PC-3 (cell line): ENCODE measurements around the gene SAPCD2. TPM values are rescaled to one million over a fixed set of nuclear protein-coding genes. Genes with fewer than 3 reads are reported as not detected.

Experiments used
- ATAC-seq: fragments of 200-7000 bp; cut with Tn5 transposase; 2 replicates; pipeline ENCODE4 v1.9.1; 2020; ENCODE audit warnings: mild to moderate bottlenecking, moderate library complexity
- BruUV-seq: library from RNA; stranded (reverse); fragments of 400-500 nt; replicated peaks from 2 replicates; lab custom pipeline; 2021; lab: Mats Ljungman, UMichigan
- CTCF ChIA-PET: fragments of 300-600 bp; sonication (Branson Sonifier 250); formaldehyde crosslinking; loops from one replicate; lab custom pipeline; 2022; ENCODE audit warnings: antibody characterized with exemption; lab: Charles Lee
- POLR2A ChIA-PET: fragments of 300-600 bp; sonication (Branson Sonifier 250); formaldehyde crosslinking; loops from one replicate; lab custom pipeline; 2022; ENCODE audit warnings: antibody characterized with exemption; ENCODE audit not compliant: unreplicated experiment; lab: Charles Lee
- DNase-seq: peaks from one replicate; pipeline ENCODE4 v3.0.0-alpha.2; 2015
- H2AFZ ChIP-seq: fragments of 300-600 bp; sonication (generic); 2 replicates; pipeline ENCODE4 v1.6.0; 2016; ENCODE audit warnings: antibody characterized with exemption, low read length
- H3F3A ChIP-seq: fragments of 300-600 bp; sonication (generic); one replicate; pipeline ENCODE4 v1.6.0; 2017; ENCODE audit warnings: antibody characterized with exemption, low read length, control low read depth, mild to moderate bottlenecking; ENCODE audit not compliant: unreplicated experiment
- H3K27ac ChIP-seq: fragments of 300-600 bp; sonication (generic); 2 replicates; pipeline ENCODE4 v1.5.1; 2016; ENCODE audit warnings: mild to moderate bottlenecking, low read length
- H3K27me3 ChIP-seq: fragments of 300-600 bp; sonication (generic); 2 replicates; pipeline ENCODE4 v1.6.1; 2016; ENCODE audit warnings: low read length, mixed read lengths
- H3K36me3 ChIP-seq: fragments of 300-600 bp; sonication (generic); 2 replicates; pipeline ENCODE4 v1.6.1; 2016; ENCODE audit warnings: low read depth, mixed run types, low read length, mixed read lengths
- H3K4me1 ChIP-seq: fragments of 300-600 bp; sonication (generic); 2 replicates; pipeline ENCODE4 v1.5.1; 2016; ENCODE audit warnings: low read length; ENCODE audit not compliant: insufficient read depth
- H3K4me2 ChIP-seq: fragments of 300-600 bp; sonication (generic); 2 replicates; pipeline ENCODE4 v1.6.0; 2016; ENCODE audit warnings: low read length
- H3K4me3 ChIP-seq: fragments of 300-600 bp; sonication (generic); 2 replicates; pipeline ENCODE4 v1.5.1; 2016; ENCODE audit warnings: mild to moderate bottlenecking, low read length, mixed read lengths
- H3K79me2 ChIP-seq: fragments of 300-600 bp; sonication (generic); 2 replicates; pipeline ENCODE4 v1.6.1; 2017; ENCODE audit warnings: low read length, mixed read lengths
- H3K9ac ChIP-seq: fragments of 300-600 bp; sonication (generic); 2 replicates; pipeline ENCODE4 v1.6.0; 2016; ENCODE audit warnings: mild to moderate bottlenecking, low read length
- H3K9me2 ChIP-seq: fragments of 300-600 bp; sonication (generic); replicated peaks from 2 replicates; pipeline ENCODE4 v1.6.1; 2016; ENCODE audit warnings: mixed run types, low read length, mixed read lengths
- H3K9me3 ChIP-seq: fragments of 300-600 bp; sonication (generic); 2 replicates; pipeline ENCODE4 v1.6.1; 2016; ENCODE audit warnings: low read length, mixed read lengths
- H4K20me1 ChIP-seq: fragments of 300-600 bp; sonication (generic); 2 replicates; pipeline ENCODE4 v1.6.1; 2016; ENCODE audit warnings: low read length, mixed read lengths
- EZH2 ChIP-seq: fragments of 300-600 bp; sonication (generic); IDR thresholded peaks from one replicate; pipeline ENCODE4 v1.6.1; 2017; ENCODE audit warnings: antibody characterized with exemption, mild to moderate bottlenecking, low read length; ENCODE audit not compliant: unreplicated experiment
- EZH2phosphoT487 ChIP-seq: fragments of 300-600 bp; sonication (generic); IDR thresholded peaks from 2 replicates; pipeline ENCODE4 v1.6.1; 2018; ENCODE audit warnings: mild to moderate bottlenecking, antibody characterized with exemption, low read length, borderline replicate concordance
- intact Hi-C: fragments of 100-400 bp; cut with micrococcal nuclease; formaldehyde crosslinking; loops from 2 replicates; pipeline ENCODE4 v1.9.0; 2023
- total RNA-seq: library from RNA; depleted of rRNA; stranded (reverse); fragments of >200 nt; gene quantifications from 2 replicates; pipeline ENCODE4 v1.2.3, GENCODE V29; 2014
- TF ChIP-seq, protein P1 (sequence below): fragments of 300-600 bp; sonication (generic); conservative IDR thresholded peaks from 2 replicates; pipeline ENCODE4 v1.5.1; 2017; ENCODE audit warnings: antibody characterized with exemption, low read depth, mild to moderate bottlenecking, low read length

Gene SAPCD2
- total RNA-seq, 1 experiment from 2014 or later, result 98.4 TPM

DNA sequence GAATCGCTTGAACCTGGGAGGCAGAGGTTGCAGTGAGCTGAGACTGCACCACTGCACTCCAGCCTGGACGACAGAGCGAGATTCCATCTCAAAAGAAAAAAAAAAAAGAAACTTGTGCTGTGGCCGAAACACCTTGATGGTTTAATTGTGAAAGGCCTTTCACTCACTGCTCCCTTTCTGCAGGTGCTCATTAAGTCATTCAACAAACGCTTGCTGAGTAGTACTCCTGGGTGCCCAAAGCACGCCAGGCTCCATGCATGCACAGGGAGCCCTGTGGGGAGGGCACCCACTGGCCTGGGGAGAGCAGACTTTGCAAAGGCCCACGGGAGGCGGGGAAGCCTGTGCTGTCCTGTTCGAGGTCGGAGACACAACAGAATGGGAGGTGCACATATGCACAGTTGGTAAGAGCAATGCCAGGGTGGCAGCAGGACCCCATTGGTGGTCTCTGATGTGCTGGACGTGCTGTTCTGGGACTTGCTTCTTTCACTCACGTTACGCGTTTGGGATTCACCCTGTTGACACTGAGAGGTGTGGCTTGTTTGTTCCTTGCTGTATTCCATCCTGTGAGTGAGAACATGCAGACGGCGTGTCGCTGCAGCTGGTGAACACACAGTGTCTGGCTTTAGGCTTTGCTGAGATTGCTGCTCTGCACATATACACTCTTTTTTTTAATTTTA lies 13.5 kb downstream of the SAPCD2 start:
- Histone ChIP-seq H3K9me3 (no peaks in the 10 kb centered on the region), H3K4me3 (no peak overlapping the region), H3K79me2 (no peaks in the 10 kb centered on the region), H3K27me3 (no peaks in the 10 kb centered on the region), H2AFZ (no peak overlapping the region), H3K9ac (no peak overlapping the region), H3K27ac (no peak overlapping the region), H3K4me1 (peaks cover 24% of the 10 kb centered on the region), H4K20me1 (no peaks in the 10 kb centered on the region), H3K9me2 (no peaks in the 10 kb centered on the region), H3K36me3 (no peaks in the 10 kb centered on the region), H3K4me2 (peak overlapping the region; percentile 57), H3F3A (no peaks in the 10 kb centered on the region)
- CTCF ChIA-PET, result interaction anchor here (1.8 kb wide), 1 partner anchor 10 kb away, joined by 7 read pairs; no protein-coding TSS in a partner anchor
- DNase-seq (peak; percentile 32), ATAC-seq (peak; percentile 70)
- BruUV-seq, result no TSS peak
- no peak for TF ChIP-seq EZH2phosphoT487
- no peak for TF ChIP-seq EZH2
- TF ChIP-seq, protein P1, sequence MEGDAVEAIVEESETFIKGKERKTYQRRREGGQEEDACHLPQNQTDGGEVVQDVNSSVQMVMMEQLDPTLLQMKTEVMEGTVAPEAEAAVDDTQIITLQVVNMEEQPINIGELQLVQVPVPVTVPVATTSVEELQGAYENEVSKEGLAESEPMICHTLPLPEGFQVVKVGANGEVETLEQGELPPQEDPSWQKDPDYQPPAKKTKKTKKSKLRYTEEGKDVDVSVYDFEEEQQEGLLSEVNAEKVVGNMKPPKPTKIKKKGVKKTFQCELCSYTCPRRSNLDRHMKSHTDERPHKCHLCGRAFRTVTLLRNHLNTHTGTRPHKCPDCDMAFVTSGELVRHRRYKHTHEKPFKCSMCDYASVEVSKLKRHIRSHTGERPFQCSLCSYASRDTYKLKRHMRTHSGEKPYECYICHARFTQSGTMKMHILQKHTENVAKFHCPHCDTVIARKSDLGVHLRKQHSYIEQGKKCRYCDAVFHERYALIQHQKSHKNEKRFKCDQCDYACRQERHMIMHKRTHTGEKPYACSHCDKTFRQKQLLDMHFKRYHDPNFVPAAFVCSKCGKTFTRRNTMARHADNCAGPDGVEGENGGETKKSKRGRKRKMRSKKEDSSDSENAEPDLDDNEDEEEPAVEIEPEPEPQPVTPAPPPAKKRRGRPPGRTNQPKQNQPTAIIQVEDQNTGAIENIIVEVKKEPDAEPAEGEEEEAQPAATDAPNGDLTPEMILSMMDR, result no peak
- intact Hi-C loops, result no loop called here
- POLR2A ChIA-PET, result no interaction called here

DNA sequence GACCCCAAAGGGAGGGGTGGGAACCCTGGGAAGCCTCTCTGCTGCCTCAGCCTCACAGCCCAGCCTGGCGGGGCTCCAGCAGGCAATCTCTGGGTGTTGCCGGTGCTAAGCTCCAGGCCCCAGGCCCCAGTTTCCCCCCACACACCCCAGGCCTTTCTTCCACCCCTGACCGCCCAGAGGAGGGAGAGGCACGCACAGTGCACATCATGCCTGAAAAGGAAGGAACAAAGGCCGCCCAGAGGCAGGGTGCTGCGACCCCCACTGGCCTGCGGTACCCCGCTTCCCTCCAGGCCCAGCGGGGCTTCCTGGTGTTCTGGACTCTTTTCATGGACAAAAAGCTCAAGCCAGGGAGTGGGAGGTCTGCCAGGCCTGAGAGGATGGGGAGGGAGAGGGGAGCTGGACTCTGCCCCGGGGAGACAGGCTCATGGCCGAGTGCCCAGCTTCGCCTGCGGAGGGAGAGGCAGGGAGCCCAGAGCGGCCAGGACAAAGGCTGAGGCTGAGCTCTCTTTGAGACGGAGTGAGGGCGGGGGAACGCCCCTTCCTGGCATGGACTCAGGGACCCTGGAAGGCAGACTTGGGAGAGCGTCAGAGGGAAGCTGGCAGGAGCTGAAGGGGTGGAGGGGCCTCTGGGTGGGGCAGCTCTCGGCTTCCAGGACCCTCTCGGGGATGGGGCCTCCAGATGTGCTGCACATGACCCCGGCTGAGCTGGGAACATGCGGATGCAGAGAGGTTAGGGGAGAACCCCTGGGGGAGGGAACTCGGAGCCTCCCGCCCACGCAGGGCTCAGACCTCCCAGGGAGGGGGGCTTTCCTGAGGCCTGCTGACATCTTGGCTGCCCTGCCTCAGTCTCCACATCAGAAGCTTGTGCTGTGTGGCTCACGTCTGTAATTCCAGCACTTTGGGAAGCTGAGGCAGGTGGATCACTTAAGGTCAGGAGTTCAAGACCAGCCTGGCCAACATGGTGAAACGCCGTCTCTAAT lies 14.7 kb downstream of the SAPCD2 start:
- no TSS peak for BruUV-seq
- ChIA-PET CTCF (interaction anchor here (1.8 kb wide), 1 partner anchor 9 kb away, joined by 7 read pairs; no protein-coding TSS in a partner anchor), POLR2A (no interaction called here)
- no peaks in the 10 kb centered on the region for H3K27me3 ChIP-seq
- intact Hi-C loops, result no loop called here
- no peaks in the 10 kb centered on the region for H3K36me3 ChIP-seq
- no peaks in the 10 kb centered on the region for H3K9me2 ChIP-seq
- DNase-seq (peak; percentile 22), ATAC-seq (peak; percentile 13; the same call in 1 of the 2 replicates)
- H3K4me3 ChIP-seq, result no peak overlapping the region
- H2AFZ ChIP-seq, result no peak overlapping the region
- H3K4me1 ChIP-seq, result peaks cover 24% of the 10 kb centered on the region
- H3K9me3 ChIP-seq, result no peaks in the 10 kb centered on the region
- H3F3A ChIP-seq, result no peaks in the 10 kb centered on the region
- H3K27ac ChIP-seq, result no peak overlapping the region
- TF ChIP-seq EZH2phosphoT487, result no peak
- TF ChIP-seq, protein P1, result no peak
- TF ChIP-seq EZH2, result no peak
- no peaks in the 10 kb centered on the region for H4K20me1 ChIP-seq
- H3K4me2 ChIP-seq, result peak overlapping the region; percentile 92; the same call in 1 of the 2 replicates
- no peak overlapping the region for H3K9ac ChIP-seq
- no peaks in the 10 kb centered on the region for H3K79me2 ChIP-seq
